ENCODE measurements around the gene ARL16.

GRCh38 chr17:81717049-81717765 is 33.6 kb upstream of the ARL16 start:
- TF ChIP-seq CTCF (optimal IDR thresholded peaks at IDR 0.05 in 1 of 3, IDR thresholded peaks at IDR 0.05 in 1 of 3, conservative IDR thresholded peaks at IDR 0.05 in 1 of 3; ENCODE audit: extremely low read depth in 1 of 3, insufficient read depth in 2 of 3, low read length in 3 of 3) (no peak), EZH2 (IDR thresholded peaks at IDR 0.05; ENCODE audit: low read length) (no peak)

All from keratinocyte (primary cell).